Skin of body (tissue), 2 donors: ENCODE measurements around the gene CASTOR1. TPM values are rescaled to one million over a fixed set of nuclear protein-coding genes. Genes with fewer than 3 reads are reported as not detected.

Experiments
- DNase-seq: peaks from one replicate; lab custom pipeline; 2025; lab: John Stamatoyannopoulos, UW
- total RNA-seq: library from RNA; depleted of rRNA; stranded (reverse); fragments of >200 nt; gene quantifications from one replicate; pipeline ENCODE4 v1.2.3, GENCODE V29; 2014

Gene CASTOR1
- total RNA-seq, 1 donor from 2014 or later = 5.2 TPM

GRCh38 chr22:30301995-30302809, 12.9 kb upstream of the CASTOR1 start:
- no peak for DNase-seq

DNA sequence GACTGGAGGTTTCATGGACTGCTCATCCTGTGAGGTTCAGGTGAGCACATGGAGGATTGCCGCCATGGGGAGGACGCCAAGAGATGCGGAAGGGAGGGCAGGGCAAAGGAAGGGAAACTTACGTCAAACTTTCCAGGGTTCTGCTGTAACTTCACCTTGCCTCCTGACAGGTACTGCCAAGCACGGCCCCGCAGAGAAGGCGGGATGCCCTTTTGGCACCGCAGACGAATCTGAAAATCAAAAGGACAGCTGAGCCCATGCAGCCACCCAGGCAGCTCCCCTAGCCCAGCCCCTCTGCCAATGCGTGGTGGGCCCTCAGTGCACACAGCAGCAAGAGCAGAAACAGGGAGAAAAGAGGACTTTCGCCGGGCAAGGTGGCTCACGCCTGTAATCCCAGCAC, 10.0 kb upstream of the CASTOR1 start:
- DNase-seq = no peak

DNA sequence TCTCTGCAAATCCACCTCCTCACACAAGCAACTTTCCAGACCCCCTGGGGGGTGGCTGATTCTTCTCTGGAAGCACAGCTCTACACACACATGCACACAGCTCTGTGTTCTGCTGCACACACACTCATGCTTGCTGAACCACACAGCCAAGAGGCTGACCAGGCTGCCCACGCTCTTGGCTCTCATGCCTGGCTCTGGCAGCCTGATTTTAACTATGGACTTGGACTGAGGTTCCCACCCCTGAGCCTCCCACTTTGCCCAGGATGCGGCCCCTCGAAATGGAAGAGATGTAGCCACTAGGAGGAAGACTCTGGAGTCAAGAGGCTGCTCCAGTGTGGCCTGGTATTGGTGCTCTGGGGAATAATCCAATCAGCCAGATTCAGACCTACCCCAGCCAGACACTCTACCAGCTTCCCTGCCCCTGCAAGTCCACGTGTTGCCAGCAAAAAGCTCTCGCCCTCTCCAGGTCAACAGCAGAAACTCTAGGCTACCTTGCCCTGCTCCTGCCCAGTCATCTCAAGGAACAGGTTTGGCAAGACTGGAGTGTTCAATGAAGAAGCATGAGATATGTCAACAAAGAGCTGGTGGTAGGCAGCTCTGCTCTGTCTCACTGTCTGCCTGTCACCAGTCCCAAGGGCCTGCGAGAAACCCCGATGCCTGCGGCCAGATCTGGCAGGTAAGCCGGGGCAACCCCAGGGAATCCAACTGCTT, 8.8 kb upstream of the CASTOR1 start:
- no peak for DNase-seq

DNA sequence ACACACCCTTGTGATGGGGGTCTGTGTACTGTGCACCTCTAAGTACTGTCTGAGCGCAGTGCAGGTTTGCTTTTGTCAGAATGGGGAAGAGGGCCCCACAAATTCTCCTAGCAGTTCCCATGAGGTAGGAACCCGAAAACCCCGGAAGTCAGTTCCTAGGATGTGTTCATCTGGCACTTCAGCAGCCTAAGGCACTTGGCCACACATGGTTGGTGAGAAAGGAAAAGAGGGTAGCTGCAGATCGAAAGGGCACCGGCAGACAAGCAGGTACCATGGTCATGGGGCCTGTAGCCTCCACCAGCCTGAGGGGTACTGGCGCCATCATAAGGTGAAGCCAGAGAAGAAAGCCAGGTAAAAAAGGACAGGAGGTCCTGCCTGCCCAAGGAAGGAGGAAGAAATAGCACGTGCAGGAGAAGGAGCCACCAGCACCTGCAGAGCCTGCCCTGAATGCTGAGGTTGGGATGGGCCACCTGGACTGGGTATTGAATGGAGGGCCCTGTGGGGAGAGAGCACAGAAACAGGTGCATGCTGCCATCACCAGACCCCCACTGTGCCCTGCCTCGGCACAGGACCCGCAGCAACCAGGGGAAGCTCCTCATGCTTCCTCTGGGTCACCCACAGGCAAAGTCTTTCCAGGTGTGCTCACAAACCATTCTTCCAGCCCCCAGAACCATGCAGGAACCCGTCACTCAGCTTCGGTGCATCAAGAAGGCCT, 8.1 kb upstream of the CASTOR1 start:
- DNase-seq = no peak

DNA sequence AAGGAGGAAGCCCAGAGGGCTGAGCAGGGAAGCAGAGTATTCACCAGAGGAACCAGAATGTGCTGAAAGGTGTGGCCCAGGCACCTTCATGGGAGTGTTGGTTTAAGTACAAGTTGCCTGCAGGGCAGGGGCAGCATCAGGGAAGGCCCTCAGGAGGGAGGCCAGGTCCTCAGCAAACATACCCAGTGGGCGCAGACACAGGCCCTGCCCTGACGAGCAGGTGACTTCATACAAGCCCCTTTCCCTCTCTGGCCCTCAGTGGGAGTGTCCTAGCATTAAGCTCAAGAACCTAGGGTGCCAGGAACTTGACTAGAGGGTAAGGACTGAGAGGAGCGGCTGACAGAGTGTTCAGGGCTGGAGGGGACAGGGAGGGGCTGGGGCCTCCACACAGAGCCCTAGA, 7.5 kb upstream of the CASTOR1 start:
- DNase-seq = no peak

DNA sequence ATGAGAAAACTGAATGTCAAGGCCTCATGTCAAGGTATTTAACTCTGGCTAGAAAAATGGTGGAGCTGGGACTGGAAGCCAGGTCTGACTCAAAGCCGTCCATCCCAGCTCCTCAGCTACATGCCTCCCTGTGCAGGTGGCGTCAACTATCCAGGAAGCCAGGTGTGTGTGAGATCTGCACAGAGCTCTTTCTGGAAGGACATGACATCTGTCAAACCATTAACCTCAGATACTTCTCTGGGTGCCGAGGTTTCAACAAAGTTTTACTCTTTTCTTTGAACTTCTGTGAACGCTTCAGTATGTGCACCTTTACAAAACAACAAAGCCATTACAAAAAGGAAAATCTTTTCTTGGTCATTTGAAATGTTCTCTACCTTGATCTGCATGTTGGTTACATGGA, 7.0 kb upstream of the CASTOR1 start:
- DNase-seq = no peak

GRCh38 chr22:30295576-30295975, 6.3 kb upstream of the CASTOR1 start:
- DNase-seq = no peak

- no peak for DNase-seq
These were observed 5.5 kb upstream of the CASTOR1 start for GRCh38 chr22:30294830-30295229.

- no peak for DNase-seq
These were observed 4.8 kb upstream of the CASTOR1 start for GRCh38 chr22:30294066-30294465.

GRCh38 chr22:30293026-30293425, 3.7 kb upstream of the CASTOR1 start:
- no peak for DNase-seq

GRCh38 chr22:30292069-30292970, 3.0 kb upstream of the CASTOR1 start:
- DNase-seq = no peak

GRCh38 chr22:30291058-30291892, 2.0 kb upstream of the CASTOR1 start:
- DNase-seq = peak; percentile 77

DNA sequence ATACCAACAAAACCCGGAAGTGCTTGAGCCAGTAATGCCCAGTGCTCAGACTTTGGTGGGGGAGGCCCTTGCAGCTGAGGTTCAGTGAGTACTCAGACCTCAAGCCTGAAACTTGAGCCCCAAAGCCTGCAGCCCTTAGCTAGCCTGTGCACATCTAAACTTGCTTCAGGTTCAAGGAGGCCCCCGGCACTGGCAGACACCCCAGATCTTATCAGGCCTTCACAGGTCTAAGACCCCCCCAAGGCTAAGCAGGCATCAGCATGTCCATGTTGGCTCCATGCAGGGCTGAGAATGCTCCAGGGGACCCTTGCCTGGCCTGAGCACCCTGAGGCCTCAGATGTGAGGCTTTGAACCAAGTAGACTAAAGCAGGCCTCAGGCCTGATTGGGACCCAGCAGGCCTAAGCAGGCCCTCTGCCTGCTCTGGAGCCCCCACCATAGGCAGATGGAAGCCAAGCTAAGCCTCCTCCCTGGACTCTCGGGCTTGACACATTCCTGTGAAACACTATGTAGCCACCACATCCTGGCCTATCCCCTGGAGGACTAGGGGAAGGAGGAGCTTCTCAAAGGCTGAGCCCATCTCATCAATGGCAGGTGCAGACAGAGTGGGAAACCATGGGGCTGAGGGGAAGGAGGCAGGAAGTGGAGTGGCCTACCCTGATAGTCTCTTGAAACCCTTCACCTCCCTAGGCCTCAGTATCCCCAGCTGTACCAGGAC, 1.2 kb upstream of the CASTOR1 start:
- peak; percentile 77 for DNase-seq

DNA sequence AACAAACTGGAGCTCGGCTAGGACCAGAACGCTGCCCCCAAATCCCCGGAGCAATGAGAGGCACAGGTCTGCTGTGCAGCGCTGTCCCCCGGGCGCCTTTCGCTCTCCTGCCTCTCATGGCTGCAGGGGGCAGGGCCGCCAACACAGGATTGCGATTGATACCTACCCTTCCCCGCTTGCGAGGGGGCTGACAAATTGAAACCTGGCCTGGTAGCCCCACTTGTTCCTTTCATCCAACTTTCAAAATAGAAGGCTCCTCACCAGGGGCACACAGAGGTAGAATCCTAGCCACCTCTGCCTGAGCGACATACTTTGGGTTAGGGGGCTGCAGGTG, 642 bp upstream of the CASTOR1 start:
- no peak for DNase-seq

GRCh38 chr22:30288419-30289140, 725 bp downstream of the CASTOR1 start:
- no peak for DNase-seq

- DNase-seq = peak; percentile 81
These were observed 1.5 kb downstream of the CASTOR1 start for GRCh38 chr22:30287648-30288418.

DNA sequence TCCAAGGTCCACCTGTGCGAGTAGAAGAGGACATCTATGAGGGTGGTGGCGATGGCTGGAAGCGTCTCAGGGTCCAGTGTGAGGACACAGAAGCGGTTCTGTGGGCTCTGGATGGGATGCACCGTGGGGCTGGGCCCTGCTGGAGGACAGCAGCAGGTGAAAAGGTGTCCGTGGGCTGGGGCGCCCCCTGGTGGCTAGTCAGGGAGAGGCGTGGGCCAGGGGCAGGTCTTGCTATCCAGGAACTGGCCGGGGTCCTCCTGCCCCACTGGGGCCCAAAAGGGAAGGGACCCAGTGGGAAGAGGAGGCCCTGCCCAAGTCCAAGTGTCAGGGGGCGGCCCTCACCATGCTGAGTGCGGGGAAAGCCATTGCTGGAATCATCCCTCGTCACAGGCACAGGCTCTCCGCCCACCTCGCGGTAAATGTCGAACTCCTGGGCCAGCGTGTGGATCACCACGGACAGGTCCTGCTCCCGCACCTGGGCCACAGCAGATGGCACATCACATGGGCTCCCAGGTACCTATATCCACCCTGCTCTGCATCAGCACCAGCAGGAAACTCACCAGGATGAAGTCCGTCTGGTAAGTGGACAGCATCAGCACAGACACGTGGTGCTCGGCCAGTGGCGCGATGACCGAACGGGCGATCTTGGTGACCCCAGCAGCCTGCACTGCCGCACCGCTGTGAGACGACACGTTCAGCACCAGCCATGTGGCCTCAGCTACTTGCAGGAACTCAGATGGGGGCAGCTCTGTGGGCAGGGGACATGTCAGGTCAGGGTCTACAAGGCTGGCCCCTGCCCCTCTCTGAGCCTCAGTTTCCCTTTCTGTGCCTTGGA, 2.3 kb downstream of the CASTOR1 start:
- DNase-seq = no peak
